ENCODE measurements around the gene TROAP. TPM values are rescaled to one million over a fixed set of nuclear protein-coding genes. Genes with fewer than 3 reads are reported as not detected.

Gene TROAP
- total RNA-seq, 1 experiment from 2014 or later: 75.3 TPM

DNA sequence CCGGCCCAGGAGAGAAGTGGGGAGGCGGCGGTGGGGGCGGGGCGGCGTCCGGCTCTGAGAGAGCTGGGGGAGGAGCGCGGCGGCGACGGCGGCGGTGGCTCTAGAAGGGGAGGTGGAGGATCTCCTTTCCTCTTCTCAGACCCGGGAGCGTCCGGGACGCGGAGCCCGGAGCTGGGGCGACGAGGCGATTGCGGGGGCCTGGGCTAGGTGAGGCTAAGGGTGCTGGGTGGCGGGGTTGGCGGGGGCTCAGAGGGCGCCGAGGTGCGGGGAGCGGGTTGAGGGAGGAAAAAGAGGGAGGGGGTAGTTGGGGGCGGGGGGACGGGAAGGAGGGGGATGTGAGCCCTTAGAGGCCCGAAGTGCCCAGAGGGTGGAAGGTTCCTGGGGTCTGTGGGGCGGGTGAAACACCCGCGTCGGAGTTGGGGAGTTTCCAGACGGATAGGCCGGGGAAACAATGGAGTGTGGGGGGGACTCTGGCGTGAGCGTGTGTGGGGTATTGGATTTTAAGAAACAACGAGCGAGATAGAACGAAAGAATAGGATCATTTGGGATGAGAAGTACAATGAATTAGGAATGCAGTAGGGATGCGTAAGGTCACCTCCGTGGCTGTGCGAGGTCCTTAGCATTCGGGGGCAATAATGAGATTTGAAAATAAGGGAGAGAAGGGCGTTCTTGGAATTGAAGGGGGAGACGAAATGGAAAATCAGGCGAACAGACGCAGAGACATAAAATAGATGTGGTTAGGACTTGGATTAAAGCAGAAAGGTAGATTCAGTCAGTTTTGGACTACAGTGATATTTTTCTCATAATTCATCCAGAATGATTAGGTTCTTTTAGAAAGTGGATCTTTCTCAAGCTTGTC lies 44.6 kb downstream of the TROAP start, which contains the start of gene SPATS2:
TSS of gene SPATS2 (plus strand) at position 82 of the 859 bp plus-strand sequence. CDS start 93,551 bp downstream, outside the sequence.
- H2BK120ac ChIP-seq (ENCODE audit: low read depth, low read length, poor library complexity, severe bottlenecking): no peak within 1 kb of the TSS
- no peaks in the 10 kb centered on the region for H4K20me1 ChIP-seq (ENCODE audit: control insufficient read depth, insufficient read depth, insufficient read length)
- H3K4ac ChIP-seq (ENCODE audit: low read depth, low read length): no peak within 1 kb of the TSS
- H3K18ac ChIP-seq (ENCODE audit: insufficient read length, low read depth, low read length): peak within 1 kb of the TSS; percentile 63
- peak within 1 kb of the TSS; percentile 97 for H3K4me2 ChIP-seq (ENCODE audit: insufficient read depth, insufficient read length, low read length)
- peaks cover 7% of the 10 kb centered on the region; the same call in 1 of the 2 replicates for H3K79me2 ChIP-seq (ENCODE audit: insufficient read depth, low read length)
- H3K27me3 ChIP-seq (ENCODE audit: insufficient read depth, low read length): 0 out of 2 replicates have a peak, but pooled peaks cover 2% of the 10 kb centered on the region
- no peak within 1 kb of the TSS for H2BK20ac ChIP-seq (ENCODE audit: low read depth, low read length, poor library complexity, severe bottlenecking)
- H3K36me3 Mint-ChIP-seq (ENCODE audit: insufficient read depth in 1 of 3, low read depth in 3 of 3): peaks cover 0 to 6% (median 3%) of the 10 kb centered on the region in 3 experiments; a peak in 3 of 7 replicates
- no peak within 1 kb of the TSS for H2BK15ac ChIP-seq (ENCODE audit: low read depth, low read length)
- peak within 1 kb of the TSS; percentile 87 to 95 for H3K4me3 Mint-ChIP-seq
- no peak within 1 kb of the TSS for H4K5ac ChIP-seq (ENCODE audit: insufficient read length, low read depth, low read length)
- H3K27me3 Mint-ChIP-seq (ENCODE audit: low read depth): peaks cover 15% of the 10 kb centered on the region
- H4K8ac ChIP-seq (replicated peaks; ENCODE audit: insufficient read length, low read depth, low read length): no peak within 1 kb of the TSS
- no CpG with 5 or more reads among the region's 52 CpGs for WGBS (ENCODE audit: extremely low coverage, insufficient read length, low lambda C conversion rate)
- no peak within 1 kb of the TSS for H2BK5ac ChIP-seq (ENCODE audit: insufficient read length, low read length)
- no peaks in the 10 kb centered on the region for H3K9me3 ChIP-seq (ENCODE audit: control insufficient read depth, low read depth, low read length)
- H2BK12ac ChIP-seq (ENCODE audit: insufficient read length, low read depth, low read length): no peak within 1 kb of the TSS
- peak within 1 kb of the TSS; percentile 98 to 99 (median 99) for H3K27ac Mint-ChIP-seq
- no peak within 1 kb of the TSS for H4K91ac ChIP-seq (ENCODE audit: insufficient read length, low read depth, low read length)
- H3K4me1 ChIP-seq (ENCODE audit: insufficient read depth, low read length): no peaks in the 10 kb centered on the region; the same call in 1 of the 2 replicates
- H2AK5ac ChIP-seq (ENCODE audit: insufficient read length, low read length): no peak within 1 kb of the TSS
- no peak within 1 kb of the TSS for H3K27ac ChIP-seq (ENCODE audit: insufficient read length, low read depth, low read length)
- peaks cover 18 to 28% of the 10 kb centered on the region in 2 experiments for H3K4me1 Mint-ChIP-seq
- peak within 1 kb of the TSS; percentile 88 for H2AFZ ChIP-seq (ENCODE audit: low read length)
- no peak within 1 kb of the TSS for H3T11ph ChIP-seq (ENCODE audit: low read length)
- H3K9me3 Mint-ChIP-seq: no peaks in the 10 kb centered on the region
- peak within 1 kb of the TSS; percentile 85 for H3K9ac ChIP-seq (ENCODE audit: extremely low read depth, insufficient read length, low read length)
- DNase-seq: peak; percentile 99
- TF ChIP-seq, protein P1, sequence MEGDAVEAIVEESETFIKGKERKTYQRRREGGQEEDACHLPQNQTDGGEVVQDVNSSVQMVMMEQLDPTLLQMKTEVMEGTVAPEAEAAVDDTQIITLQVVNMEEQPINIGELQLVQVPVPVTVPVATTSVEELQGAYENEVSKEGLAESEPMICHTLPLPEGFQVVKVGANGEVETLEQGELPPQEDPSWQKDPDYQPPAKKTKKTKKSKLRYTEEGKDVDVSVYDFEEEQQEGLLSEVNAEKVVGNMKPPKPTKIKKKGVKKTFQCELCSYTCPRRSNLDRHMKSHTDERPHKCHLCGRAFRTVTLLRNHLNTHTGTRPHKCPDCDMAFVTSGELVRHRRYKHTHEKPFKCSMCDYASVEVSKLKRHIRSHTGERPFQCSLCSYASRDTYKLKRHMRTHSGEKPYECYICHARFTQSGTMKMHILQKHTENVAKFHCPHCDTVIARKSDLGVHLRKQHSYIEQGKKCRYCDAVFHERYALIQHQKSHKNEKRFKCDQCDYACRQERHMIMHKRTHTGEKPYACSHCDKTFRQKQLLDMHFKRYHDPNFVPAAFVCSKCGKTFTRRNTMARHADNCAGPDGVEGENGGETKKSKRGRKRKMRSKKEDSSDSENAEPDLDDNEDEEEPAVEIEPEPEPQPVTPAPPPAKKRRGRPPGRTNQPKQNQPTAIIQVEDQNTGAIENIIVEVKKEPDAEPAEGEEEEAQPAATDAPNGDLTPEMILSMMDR (conservative IDR thresholded peaks at IDR 0.05): no peak
- H3K79me1 ChIP-seq (ENCODE audit: insufficient read depth, low read depth, low read length, poor library complexity, severe bottlenecking): peaks cover 2% of the 10 kb centered on the region
- H3K23me2 ChIP-seq (ENCODE audit: insufficient read length, low read depth, low read length, poor library complexity, severe bottlenecking): peaks cover 4% of the 10 kb centered on the region
- peak within 1 kb of the TSS; percentile 72 for H3K14ac ChIP-seq (ENCODE audit: insufficient read depth, low read length)
- H3K23ac ChIP-seq (ENCODE audit: insufficient read length, low read depth, low read length): no peak within 1 kb of the TSS
- H3K56ac ChIP-seq (ENCODE audit: insufficient read length, low read depth, low read length): no peak within 1 kb of the TSS

Data from H9 (cell line).